COLO668 (cell line): Measurements from ENCODE around the gene JPT1.

Experiments
- DNase-seq: peaks from one replicate; lab custom pipeline; 2025; ENCODE audit not compliant: unreplicated experiment; lab: John Stamatoyannopoulos, UW

The JPT1 gene

GRCh38 chr17:75108193-75108592 lies 46.1 kb downstream of the JPT1 start:
- no peak for DNase-seq

- peak; percentile 72 for DNase-seq
These were observed 48.9 kb downstream of the JPT1 start for GRCh38 chr17:75105126-75106080.

GRCh38 chr17:75103601-75104554 lies 50.4 kb downstream of the JPT1 start:
- no peak for DNase-seq

- peak; percentile 12 for DNase-seq
These were observed 51.9 kb downstream of the JPT1 start for GRCh38 chr17:75102385-75102821.

- no peak for DNase-seq
These were observed 54.3 kb downstream of the JPT1 start for GRCh38 chr17:75099881-75100595.

GRCh38 chr17:75098861-75099260 lies 55.5 kb downstream of the JPT1 start:
- no peak for DNase-seq

- DNase-seq, result no peak
These were observed 56.4 kb downstream of the JPT1 start for GRCh38 chr17:75097865-75098264.

- peak; percentile 25 for DNase-seq
These were observed 58.2 kb downstream of the JPT1 start for GRCh38 chr17:75096082-75096625.

- no peak for DNase-seq
These were observed 59.4 kb downstream of the JPT1 start for GRCh38 chr17:75094871-75095399.

GRCh38 chr17:75093548-75094158 lies 60.7 kb downstream of the JPT1 start:
- no peak for DNase-seq

- DNase-seq, result no peak
These were observed 62.4 kb downstream of the JPT1 start for GRCh38 chr17:75091855-75092327.

- DNase-seq, result no peak
These were observed 63.1 kb downstream of the JPT1 start for GRCh38 chr17:75090871-75091854.

GRCh38 chr17:75088465-75089417 lies 65.6 kb downstream of the JPT1 start:
- no peak for DNase-seq

- DNase-seq, result peak; percentile 20
These were observed 66.5 kb downstream of the JPT1 start, which contains the start of gene SLC16A5 for GRCh38 chr17:75087558-75088453. Gene SLC16A5, plus strand, starts transcription at chr17:75087954. Its CDS starts 5,683 bp downstream, at chr17:75093637.

- no peak for DNase-seq
These were observed 67.1 kb downstream of the JPT1 start for GRCh38 chr17:75087182-75087557.

GRCh38 chr17:75086496-75087181 lies 67.7 kb downstream of the JPT1 start:
- no peak for DNase-seq
